Liver (tissue), 9 donors: ENCODE measurements around the gene HSD17B3. TPM values are rescaled to one million over a fixed set of nuclear protein-coding genes. Genes with fewer than 3 reads are reported as not detected.

Source experiments
- DNase-seq: peaks from one replicate; pipeline ENCODE4 v3.0.0-alpha.2; 2017; ENCODE audit warnings: low spot score
- H3K27ac ChIP-seq, 2 donors: one replicate each; pipeline ENCODE4 v1.7.0; 2013; ENCODE audit warnings: inconsistent platforms in 2 of 2, low read length in 2 of 2, control low read depth in 1 of 2, low read depth in 1 of 2, mild to moderate bottlenecking in 1 of 2
- H3K27me3 ChIP-seq, 4 donors: one replicate each; pipeline versions ENCODE4 v1.6.1 to v1.7.0; 2013; ENCODE audit warnings: low read length in 3 of 4, inconsistent platforms in 1 of 4, mild to moderate bottlenecking in 1 of 4, moderate library complexity in 1 of 4; ENCODE audit not compliant: control insufficient read depth in 4 of 4, insufficient read depth in 4 of 4
- H3K36me3 ChIP-seq, 4 donors: one replicate each; pipeline versions ENCODE4 v1.6.1 to v1.7.0; 2013; ENCODE audit warnings: low read length in 3 of 4, mild to moderate bottlenecking in 3 of 4, low read depth in 1 of 4, moderate library complexity in 1 of 4; ENCODE audit not compliant: control insufficient read depth in 4 of 4, insufficient read depth in 3 of 4
- H3K4me1 ChIP-seq, 4 donors: one replicate each; pipeline versions ENCODE4 v1.6.1 to v1.7.0; 2013; ENCODE audit warnings: low read length in 3 of 4, mild to moderate bottlenecking in 3 of 4, moderate library complexity in 1 of 4; ENCODE audit not compliant: control insufficient read depth in 4 of 4, insufficient read depth in 4 of 4
- H3K4me3 ChIP-seq, 3 donors: one replicate each; pipeline versions ENCODE4 v1.6.1 to v1.7.0; 2013; ENCODE audit warnings: low read length in 3 of 3, control low read depth in 1 of 3, low read depth in 1 of 3, mild to moderate bottlenecking in 1 of 3
- H3K9ac ChIP-seq, 2 donors: one replicate each; pipeline ENCODE4 v1.7.0; 2013; ENCODE audit warnings: low read length in 2 of 2, mild to moderate bottlenecking in 2 of 2, moderate library complexity in 2 of 2, control low read depth in 1 of 2, low read depth in 1 of 2
- H3K9me3 ChIP-seq, 4 donors: one replicate each; pipeline versions ENCODE4 v1.6.1 to v1.7.0; 2013; ENCODE audit warnings: low read length in 3 of 4; ENCODE audit not compliant: control insufficient read depth in 4 of 4
- EGR1 ChIP-seq, 2 donors: IDR thresholded peaks; 2 replicates each; pipeline ENCODE4 v1.6.1; 2016 to 2018; ENCODE audit warnings: antibody characterized with exemption in 2 of 2, low read depth in 2 of 2
- FOXA1 ChIP-seq: IDR thresholded peaks from 2 replicates; pipeline ENCODE4 v1.6.1; 2016; ENCODE audit warnings: antibody characterized with exemption
- FOXA2 ChIP-seq: IDR thresholded peaks from 2 replicates; pipeline ENCODE4 v1.6.1; 2016; ENCODE audit warnings: antibody characterized with exemption
- GABPA ChIP-seq, 2 donors: IDR thresholded peaks in 1 of 2; conservative IDR thresholded peaks in 1 of 2; 2 replicates each; pipeline ENCODE4 v1.6.1; 2016; ENCODE audit warnings: antibody characterized with exemption in 2 of 2, mild to moderate bottlenecking in 1 of 2, moderate library complexity in 1 of 2
- HNF4A ChIP-seq, 2 donors: conservative IDR thresholded peaks; 2 replicates each; pipeline ENCODE4 v1.6.1; 2016; ENCODE audit warnings: antibody characterized with exemption in 2 of 2, mild to moderate bottlenecking in 2 of 2
- HNF4G ChIP-seq: IDR thresholded peaks from 2 replicates; pipeline ENCODE4 v1.6.1; 2016; ENCODE audit warnings: antibody characterized with exemption
- JUND ChIP-seq, 2 donors: IDR thresholded peaks; 2 replicates each; pipeline ENCODE4 v1.6.1; 2016; ENCODE audit warnings: antibody characterized with exemption in 2 of 2
- NR2F2 ChIP-seq: IDR thresholded peaks from 2 replicates; pipeline ENCODE4 v1.6.1; 2016; ENCODE audit warnings: antibody characterized with exemption
- RAD21 ChIP-seq, 2 donors: IDR thresholded peaks; 2 replicates each; pipeline ENCODE4 v1.6.1; 2016; ENCODE audit warnings: antibody characterized with exemption in 2 of 2, mild to moderate bottlenecking in 2 of 2
- RXRA ChIP-seq, 2 donors: IDR thresholded peaks; 2 replicates each; pipeline ENCODE4 v1.6.1; 2017 to 2018; ENCODE audit warnings: antibody characterized with exemption in 2 of 2, mild to moderate bottlenecking in 1 of 2
- SP1 ChIP-seq: IDR thresholded peaks from 2 replicates; pipeline ENCODE4 v1.6.1; 2018; ENCODE audit warnings: antibody characterized with exemption, mild to moderate bottlenecking
- TAF1 ChIP-seq: conservative IDR thresholded peaks from 2 replicates; pipeline ENCODE4 v1.6.1; 2016; ENCODE audit warnings: antibody characterized with exemption, mild to moderate bottlenecking
- YY1 ChIP-seq: IDR thresholded peaks from 2 replicates; pipeline ENCODE4 v1.6.1; 2016; ENCODE audit warnings: antibody characterized with exemption, mild to moderate bottlenecking
- WGBS: extraction: QIAGEN DNeasy Blood & Tissue Kit; methylation state at CpG from one replicate; pipeline ENCODE4 v1.1.7; 2013; 5-methylcytosine and 5-hydroxymethylcytosine counted together
- polyA plus RNA-seq, 2 donors: library from polyadenylated mRNA; stranded (reverse) in 1 of 2; unstranded in 1 of 2; fragments of 200-250 nt in 1 of 2; fragments of >200 nt in 1 of 2; fragmentation: Nextera tagmentation in 1 of 2; extraction: Ambion mirVana in 1 of 2; gene quantifications; one replicate each; pipeline versions ENCODE4 v1.2.1 to v1.2.3, GENCODE V29; 2013 to 2015
- total RNA-seq, 2 donors: library from RNA; depleted of rRNA; stranded (reverse); fragments of >200 nt; gene quantifications; one replicate each; pipeline ENCODE4 v1.2.3, GENCODE V29; 2014
- TF ChIP-seq, protein P1 (sequence below): IDR thresholded peaks from 2 replicates; pipeline ENCODE4 v1.6.1; 2016; ENCODE audit warnings: antibody characterized with exemption
- TF ChIP-seq, protein P2 (sequence below): IDR thresholded peaks from 2 replicates; pipeline ENCODE4 v1.6.1; 2016; ENCODE audit warnings: antibody characterized with exemption, mild to moderate bottlenecking
- TF ChIP-seq, protein P3 (sequence below): IDR thresholded peaks from 2 replicates; pipeline ENCODE4 v1.6.1; 2016; ENCODE audit warnings: antibody characterized with exemption
- TF ChIP-seq, protein P4 (sequence below): fragments of 150-350 bp; IDR thresholded peaks from 2 replicates; pipeline ENCODE4 v1.5.1; 2017; ENCODE audit warnings: improper control_type of control experiment, low read depth, low read length; ENCODE audit not compliant: missing input control
- donor health status: healthy.
- donor health status: healthy.
- donor health status: healthy.
- donor health status: healthy.
- donor health status: healthy.

HSD17B3 gene
- total and polyA plus RNA-seq, 4 donors: 0.75 to 1.6 (median 0.96) TPM

DNA sequence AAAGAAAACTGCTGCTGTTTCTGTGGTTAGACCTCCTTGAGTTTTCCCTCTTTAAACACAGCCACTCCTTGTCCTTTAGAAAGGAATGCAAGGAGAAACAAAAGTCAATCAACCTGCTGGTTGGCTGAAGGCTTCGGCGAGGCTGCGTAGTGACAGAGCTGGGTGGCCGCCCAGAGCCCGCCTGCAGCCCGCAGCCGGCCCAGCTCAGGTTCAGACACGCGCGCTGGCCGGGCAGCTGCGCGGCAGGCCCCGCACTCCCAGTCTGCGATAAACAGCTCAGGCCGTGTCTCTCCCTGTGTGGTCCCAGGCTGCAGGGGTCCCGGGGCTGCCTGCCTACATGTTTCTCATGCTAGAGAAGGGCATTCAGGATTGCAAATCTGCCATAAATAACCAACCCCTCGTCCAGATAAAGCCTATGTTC lies 115.4 kb downstream of the HSD17B3 start:
- Histone ChIP-seq H3K9me3 (peaks cover 2 to 12% (median 4%) of the 10 kb centered on the region in 4 donors), H3K36me3 (no peaks in the 10 kb centered on the region), H3K27ac (no peak overlapping the region), H3K4me1 (no peaks in the 10 kb centered on the region), H3K9ac (no peak overlapping the region), H3K4me3 (no peak overlapping the region), H3K27me3 (no peaks in the 10 kb centered on the region)
- no peak for DNase-seq
- TF ChIP-seq NR2F2 (no peak), TAF1 (no peak), HNF4G (no peak), GABPA (IDR thresholded peaks at IDR 0.05 in 1 of 2, conservative IDR thresholded peaks at IDR 0.05 in 1 of 2) (no peak), YY1 (no peak), HNF4A (conservative IDR thresholded peaks at IDR 0.05) (no peak), RAD21 (IDR thresholded peaks at IDR 0.05) (no peak), FOXA2 (no peak), JUND (IDR thresholded peaks at IDR 0.05) (no peak), RXRA (IDR thresholded peaks at IDR 0.05) (no peak), FOXA1 (no peak), EGR1 (IDR thresholded peaks at IDR 0.05; ENCODE audit: low read depth in 2 of 2) (no peak), SP1 (no peak)
- TF ChIP-seq, protein P1, sequence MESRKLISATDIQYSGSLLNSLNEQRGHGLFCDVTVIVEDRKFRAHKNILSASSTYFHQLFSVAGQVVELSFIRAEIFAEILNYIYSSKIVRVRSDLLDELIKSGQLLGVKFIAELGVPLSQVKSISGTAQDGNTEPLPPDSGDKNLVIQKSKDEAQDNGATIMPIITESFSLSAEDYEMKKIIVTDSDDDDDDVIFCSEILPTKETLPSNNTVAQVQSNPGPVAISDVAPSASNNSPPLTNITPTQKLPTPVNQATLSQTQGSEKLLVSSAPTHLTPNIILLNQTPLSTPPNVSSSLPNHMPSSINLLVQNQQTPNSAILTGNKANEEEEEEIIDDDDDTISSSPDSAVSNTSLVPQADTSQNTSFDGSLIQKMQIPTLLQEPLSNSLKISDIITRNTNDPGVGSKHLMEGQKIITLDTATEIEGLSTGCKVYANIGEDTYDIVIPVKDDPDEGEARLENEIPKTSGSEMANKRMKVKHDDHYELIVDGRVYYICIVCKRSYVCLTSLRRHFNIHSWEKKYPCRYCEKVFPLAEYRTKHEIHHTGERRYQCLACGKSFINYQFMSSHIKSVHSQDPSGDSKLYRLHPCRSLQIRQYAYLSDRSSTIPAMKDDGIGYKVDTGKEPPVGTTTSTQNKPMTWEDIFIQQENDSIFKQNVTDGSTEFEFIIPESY: no peak
- TF ChIP-seq, protein P2, sequence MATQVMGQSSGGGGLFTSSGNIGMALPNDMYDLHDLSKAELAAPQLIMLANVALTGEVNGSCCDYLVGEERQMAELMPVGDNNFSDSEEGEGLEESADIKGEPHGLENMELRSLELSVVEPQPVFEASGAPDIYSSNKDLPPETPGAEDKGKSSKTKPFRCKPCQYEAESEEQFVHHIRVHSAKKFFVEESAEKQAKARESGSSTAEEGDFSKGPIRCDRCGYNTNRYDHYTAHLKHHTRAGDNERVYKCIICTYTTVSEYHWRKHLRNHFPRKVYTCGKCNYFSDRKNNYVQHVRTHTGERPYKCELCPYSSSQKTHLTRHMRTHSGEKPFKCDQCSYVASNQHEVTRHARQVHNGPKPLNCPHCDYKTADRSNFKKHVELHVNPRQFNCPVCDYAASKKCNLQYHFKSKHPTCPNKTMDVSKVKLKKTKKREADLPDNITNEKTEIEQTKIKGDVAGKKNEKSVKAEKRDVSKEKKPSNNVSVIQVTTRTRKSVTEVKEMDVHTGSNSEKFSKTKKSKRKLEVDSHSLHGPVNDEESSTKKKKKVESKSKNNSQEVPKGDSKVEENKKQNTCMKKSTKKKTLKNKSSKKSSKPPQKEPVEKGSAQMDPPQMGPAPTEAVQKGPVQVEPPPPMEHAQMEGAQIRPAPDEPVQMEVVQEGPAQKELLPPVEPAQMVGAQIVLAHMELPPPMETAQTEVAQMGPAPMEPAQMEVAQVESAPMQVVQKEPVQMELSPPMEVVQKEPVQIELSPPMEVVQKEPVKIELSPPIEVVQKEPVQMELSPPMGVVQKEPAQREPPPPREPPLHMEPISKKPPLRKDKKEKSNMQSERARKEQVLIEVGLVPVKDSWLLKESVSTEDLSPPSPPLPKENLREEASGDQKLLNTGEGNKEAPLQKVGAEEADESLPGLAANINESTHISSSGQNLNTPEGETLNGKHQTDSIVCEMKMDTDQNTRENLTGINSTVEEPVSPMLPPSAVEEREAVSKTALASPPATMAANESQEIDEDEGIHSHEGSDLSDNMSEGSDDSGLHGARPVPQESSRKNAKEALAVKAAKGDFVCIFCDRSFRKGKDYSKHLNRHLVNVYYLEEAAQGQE: no peak
- TF ChIP-seq, protein P3, sequence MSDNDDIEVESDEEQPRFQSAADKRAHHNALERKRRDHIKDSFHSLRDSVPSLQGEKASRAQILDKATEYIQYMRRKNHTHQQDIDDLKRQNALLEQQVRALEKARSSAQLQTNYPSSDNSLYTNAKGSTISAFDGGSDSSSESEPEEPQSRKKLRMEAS: no peak
- TF ChIP-seq, protein P4, sequence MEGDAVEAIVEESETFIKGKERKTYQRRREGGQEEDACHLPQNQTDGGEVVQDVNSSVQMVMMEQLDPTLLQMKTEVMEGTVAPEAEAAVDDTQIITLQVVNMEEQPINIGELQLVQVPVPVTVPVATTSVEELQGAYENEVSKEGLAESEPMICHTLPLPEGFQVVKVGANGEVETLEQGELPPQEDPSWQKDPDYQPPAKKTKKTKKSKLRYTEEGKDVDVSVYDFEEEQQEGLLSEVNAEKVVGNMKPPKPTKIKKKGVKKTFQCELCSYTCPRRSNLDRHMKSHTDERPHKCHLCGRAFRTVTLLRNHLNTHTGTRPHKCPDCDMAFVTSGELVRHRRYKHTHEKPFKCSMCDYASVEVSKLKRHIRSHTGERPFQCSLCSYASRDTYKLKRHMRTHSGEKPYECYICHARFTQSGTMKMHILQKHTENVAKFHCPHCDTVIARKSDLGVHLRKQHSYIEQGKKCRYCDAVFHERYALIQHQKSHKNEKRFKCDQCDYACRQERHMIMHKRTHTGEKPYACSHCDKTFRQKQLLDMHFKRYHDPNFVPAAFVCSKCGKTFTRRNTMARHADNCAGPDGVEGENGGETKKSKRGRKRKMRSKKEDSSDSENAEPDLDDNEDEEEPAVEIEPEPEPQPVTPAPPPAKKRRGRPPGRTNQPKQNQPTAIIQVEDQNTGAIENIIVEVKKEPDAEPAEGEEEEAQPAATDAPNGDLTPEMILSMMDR: no peak
- 26% methylated on average over 18 of the region's 18 CpGs for WGBS
